ENCODE results near the gene WDR43. TPM values are rescaled to one million over a fixed set of nuclear protein-coding genes. Genes with fewer than 3 reads are reported as not detected.

WDR43 gene
- total RNA-seq, 6 donors from 2014 or later, result 20.4 to 54.7 (median 33.7) TPM

DNA sequence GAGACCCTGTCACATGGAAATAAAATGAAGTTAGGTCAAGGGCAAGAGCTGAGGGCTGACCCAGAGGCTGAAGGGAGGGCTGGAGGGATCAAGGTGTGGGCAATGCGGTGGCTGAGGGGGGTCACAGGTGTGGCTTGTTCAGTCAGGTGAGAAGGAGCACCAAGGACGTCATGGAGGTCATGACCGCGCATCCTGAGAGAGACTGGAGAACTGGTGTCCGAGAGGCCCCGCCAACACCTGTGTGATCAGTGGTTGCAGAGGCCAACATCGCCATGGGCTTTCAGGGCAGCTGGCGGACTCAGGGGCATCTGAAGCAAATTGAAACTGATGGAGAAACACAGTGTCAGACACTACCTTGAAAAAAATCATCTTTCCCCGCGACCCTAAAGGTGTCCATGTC lies 99.6 kb downstream of the WDR43 start:
- Histone ChIP-seq H3K36me3 (no peaks in the 10 kb centered on the region), H3K4me1 (peaks cover 0 to 7% (median 0%) of the 10 kb centered on the region in 4 donors), H3K9me3 (no peaks in the 10 kb centered on the region), H3K27ac (no peak overlapping the region), H3K4me3 (no peak overlapping the region), H3K27me3 (no peaks in the 10 kb centered on the region)
- 92% methylated on average over 10 of the region's 10 CpGs for WGBS, 2 donors
- DNase-seq (no peak), ATAC-seq (ENCODE audit: low FRiP score in 2 of 2) (no peak)
- TF ChIP-seq EP300 (IDR thresholded peaks at IDR 0.05), result no peak
- TF ChIP-seq, protein P1, sequence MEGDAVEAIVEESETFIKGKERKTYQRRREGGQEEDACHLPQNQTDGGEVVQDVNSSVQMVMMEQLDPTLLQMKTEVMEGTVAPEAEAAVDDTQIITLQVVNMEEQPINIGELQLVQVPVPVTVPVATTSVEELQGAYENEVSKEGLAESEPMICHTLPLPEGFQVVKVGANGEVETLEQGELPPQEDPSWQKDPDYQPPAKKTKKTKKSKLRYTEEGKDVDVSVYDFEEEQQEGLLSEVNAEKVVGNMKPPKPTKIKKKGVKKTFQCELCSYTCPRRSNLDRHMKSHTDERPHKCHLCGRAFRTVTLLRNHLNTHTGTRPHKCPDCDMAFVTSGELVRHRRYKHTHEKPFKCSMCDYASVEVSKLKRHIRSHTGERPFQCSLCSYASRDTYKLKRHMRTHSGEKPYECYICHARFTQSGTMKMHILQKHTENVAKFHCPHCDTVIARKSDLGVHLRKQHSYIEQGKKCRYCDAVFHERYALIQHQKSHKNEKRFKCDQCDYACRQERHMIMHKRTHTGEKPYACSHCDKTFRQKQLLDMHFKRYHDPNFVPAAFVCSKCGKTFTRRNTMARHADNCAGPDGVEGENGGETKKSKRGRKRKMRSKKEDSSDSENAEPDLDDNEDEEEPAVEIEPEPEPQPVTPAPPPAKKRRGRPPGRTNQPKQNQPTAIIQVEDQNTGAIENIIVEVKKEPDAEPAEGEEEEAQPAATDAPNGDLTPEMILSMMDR (IDR thresholded peaks at IDR 0.05), result no peak

DNA sequence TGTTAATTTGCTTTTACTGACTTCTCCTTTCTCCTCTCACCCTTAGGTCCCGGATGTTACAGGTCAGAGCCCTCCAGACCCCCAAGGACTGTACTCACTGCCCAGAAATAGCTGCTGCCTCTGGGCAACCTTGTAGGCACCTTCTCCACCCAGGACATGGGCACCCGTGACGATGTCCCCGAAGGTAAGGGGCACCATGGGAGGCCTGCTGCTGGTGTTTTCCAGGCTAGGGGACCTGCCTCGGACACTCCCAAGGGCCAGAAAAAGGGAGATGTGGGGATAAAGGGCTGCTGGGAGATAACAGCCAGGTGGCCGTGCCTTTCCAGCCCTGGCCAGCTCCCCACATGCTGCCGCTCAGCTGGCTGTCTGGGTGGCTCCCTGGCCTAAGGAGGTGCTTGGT lies 100.2 kb downstream of the WDR43 start:
- Histone ChIP-seq H3K4me1 (peaks cover 0 to 13% (median 0%) of the 10 kb centered on the region in 4 donors), H3K27ac (no peak overlapping the region), H3K4me3 (no peak overlapping the region), H3K36me3 (no peaks in the 10 kb centered on the region), H3K27me3 (no peaks in the 10 kb centered on the region), H3K9me3 (no peaks in the 10 kb centered on the region)
- ATAC-seq (ENCODE audit: low FRiP score in 2 of 2), result no peak
- no peak for TF ChIP-seq POLR2AphosphoS5 (IDR thresholded peaks at IDR 0.05)
- TF ChIP-seq, protein P1 (IDR thresholded peaks at IDR 0.05), result no peak
- no peak for TF ChIP-seq EP300 (IDR thresholded peaks at IDR 0.05)
- no peak for TF ChIP-seq POLR2A (IDR thresholded peaks at IDR 0.05)
- WGBS, 2 donors, result 82 to 92% methylated on average over 6 to 7 of the region's 7 CpGs
- DNase-seq, result no peak

DNA sequence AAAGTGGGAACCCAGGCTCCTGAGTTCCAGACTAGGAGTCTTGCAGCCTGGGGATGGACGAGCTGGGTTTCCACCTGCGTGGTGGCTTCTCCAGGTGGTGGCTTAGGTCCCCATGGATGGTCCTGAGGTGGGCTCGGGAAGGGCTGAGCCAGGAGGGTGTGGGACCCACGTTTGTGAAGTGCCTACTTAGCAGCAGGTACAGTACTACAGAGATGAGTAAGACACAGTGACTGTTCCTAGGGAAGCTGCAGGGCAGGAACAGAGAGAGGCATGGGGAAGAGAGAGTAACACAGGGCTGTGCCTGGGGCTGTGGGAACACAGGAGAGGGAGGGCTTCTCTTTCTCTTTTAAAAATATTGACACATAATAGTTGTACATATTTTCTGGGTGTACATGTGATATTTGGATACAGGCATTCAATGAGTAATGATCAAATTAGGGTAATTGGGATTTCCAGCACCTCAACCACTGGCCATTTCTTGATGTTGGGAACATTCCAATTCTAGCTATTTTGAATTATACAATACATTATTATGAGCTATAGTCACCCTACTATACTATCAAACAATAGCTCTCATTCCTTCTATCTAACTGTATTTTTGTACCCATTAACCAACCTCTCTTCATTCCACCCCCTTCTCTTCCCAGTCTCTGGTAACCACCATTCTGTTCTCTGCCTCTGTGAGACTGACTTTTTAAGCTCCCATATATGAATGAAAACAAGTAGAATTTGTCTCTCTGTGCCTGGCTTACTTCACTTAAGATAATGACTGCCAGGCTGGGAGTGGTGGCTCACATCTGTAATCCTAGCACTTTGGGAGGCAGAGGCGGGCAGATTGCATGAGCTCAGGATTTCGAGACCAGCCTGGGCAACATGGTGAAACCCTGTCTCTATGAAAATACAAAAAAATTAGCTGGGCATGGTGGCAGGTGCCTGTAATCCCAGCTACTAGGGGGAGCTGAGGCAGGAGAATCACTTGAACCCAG lies 101.6 kb downstream of the WDR43 start:
- DNase-seq, result no peak
- H3K4me1 ChIP-seq, result peaks cover 0 to 20% (median 7%) of the 10 kb centered on the region in 4 donors
- H3K27ac ChIP-seq, result no peak overlapping the region
- no peak for ATAC-seq (ENCODE audit: low FRiP score in 2 of 2)
- H3K4me3 ChIP-seq, result no peak overlapping the region
- no peaks in the 10 kb centered on the region for H3K27me3 ChIP-seq
- no peaks in the 10 kb centered on the region for H3K9me3 ChIP-seq
- TF ChIP-seq, protein P1 (IDR thresholded peaks at IDR 0.05), result no peak
- no peak for TF ChIP-seq POLR2AphosphoS5 (IDR thresholded peaks at IDR 0.05)
- no peak for TF ChIP-seq POLR2A (IDR thresholded peaks at IDR 0.05)
- TF ChIP-seq EP300 (IDR thresholded peaks at IDR 0.05), result no peak
- H3K36me3 ChIP-seq, result no peaks in the 10 kb centered on the region
- WGBS, 2 donors, result 79 to 84% methylated on average over 5 to 6 of the region's 6 CpGs

DNA sequence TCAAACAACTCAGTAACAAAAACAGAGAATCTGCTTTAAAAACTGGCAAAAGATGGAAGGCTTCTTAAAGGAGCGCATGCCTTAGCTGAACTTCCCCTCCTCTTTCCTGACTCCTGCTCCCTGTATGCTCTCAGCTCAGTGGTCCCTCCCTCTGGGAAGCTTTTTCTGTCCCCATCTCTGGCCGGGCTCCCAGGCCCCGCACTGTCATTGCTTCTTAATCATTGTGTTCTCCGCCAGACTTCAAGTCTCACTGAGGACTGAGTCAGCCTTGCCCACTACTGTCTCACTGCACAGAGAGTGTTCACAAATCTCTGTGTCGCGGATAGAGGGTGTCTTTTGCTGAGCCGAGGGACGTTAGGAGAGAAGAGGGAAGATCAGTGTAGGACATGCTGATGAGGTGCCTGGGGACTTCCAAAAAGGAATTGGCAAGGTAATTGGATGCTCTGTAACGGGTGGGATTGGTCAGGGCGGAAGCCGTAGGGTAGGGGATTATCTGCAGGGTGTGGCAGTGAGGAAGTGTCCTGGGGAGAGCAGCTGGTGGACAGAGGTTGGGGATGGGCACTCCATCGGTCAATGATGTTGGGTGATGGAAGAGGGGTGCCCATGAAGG lies 102.9 kb downstream of the WDR43 start:
- H3K9me3 ChIP-seq, result no peaks in the 10 kb centered on the region
- H3K36me3 ChIP-seq, result no peaks in the 10 kb centered on the region
- H3K4me1 ChIP-seq, result peaks cover 0 to 16% (median 9%) of the 10 kb centered on the region in 4 donors
- 62 to 66% methylated on average over 12 of the region's 12 CpGs for WGBS, 2 donors
- H3K27ac ChIP-seq, result no peak overlapping the region
- DNase-seq (no peak), ATAC-seq (ENCODE audit: low FRiP score in 2 of 2) (no peak)
- H3K27me3 ChIP-seq, result no peaks in the 10 kb centered on the region
- H3K4me3 ChIP-seq, result no peak overlapping the region
- TF ChIP-seq POLR2A (IDR thresholded peaks at IDR 0.05) (no peak), EP300 (IDR thresholded peaks at IDR 0.05) (no peak), POLR2AphosphoS5 (IDR thresholded peaks at IDR 0.05) (no peak)
- TF ChIP-seq, protein P1 (IDR thresholded peaks at IDR 0.05), result no peak

Small RNA genes lying within 50 kb of the gene (small RNA-seq; reads per million reads assigned to genes)
- 0 reads per million in 4 donors for gene RF00019
- 11.6 to 15.4 (median 12.4) reads per million in 4 donors for gene SNORD53
- 2,413 to 5,223 (median 4,665) reads per million in 4 donors for gene SNORD53B
- 506 to 973 (median 599) reads per million in 4 donors for gene SNORD92

Other genes starting within 250 kb of the WDR43 start
- 100 to 1,000 TPM in 5 of 6 donors, 10 to 100 TPM in 1; 83.0 to 255 (median 222) TPM for gene PPP1CB, start 142.8 kb upstream of the WDR43 start, total RNA-seq
- 1 to 10 TPM; 1.0 to 2.3 (median 1.6) TPM for gene SPDYA, start 83.8 kb upstream of the WDR43 start, total RNA-seq
- gene TRMT61B, start 24.4 kb upstream of the WDR43 start, total RNA-seq, result 10 to 100 TPM in 2 of 6 donors, 1 to 10 TPM in 4; 7.9 to 12.5 (median 9.7) TPM
- 10 to 100 TPM in 4 of 6 donors, 1 to 10 TPM in 1, under 1 TPM in 1; 0.37 to 24.5 (median 10.9) TPM for gene TOGARAM2, start 86.6 kb downstream of the WDR43 start, total RNA-seq
- gene PCARE, start 179.9 kb downstream of the WDR43 start, total RNA-seq, result under 1 TPM in 4 of 6 donors, not detected in 2; 0.15 to 0.71 (median 0.55) TPM
- gene CLIP4, start 220.7 kb downstream of the WDR43 start, total RNA-seq, result 100 to 1,000 TPM in 1 of 6 donors, 10 to 100 TPM in 5; 46.0 to 104 (median 69.5) TPM